K562 (cell line): ENCODE data around the gene PNRC1. TPM values are rescaled to one million over a fixed set of nuclear protein-coding genes. Genes with fewer than 3 reads are reported as not detected.

Experiments
- CBFA2T2 ChIP-seq: fragments of 450-650 bp; conservative IDR thresholded peaks from 2 replicates; pipeline ENCODE4 v1.6.1; 2017; ENCODE audit warnings: mild to moderate bottlenecking
- CREM ChIP-seq: IDR thresholded peaks from 2 replicates; pipeline ENCODE4 v1.6.1; 2014; ENCODE audit warnings: antibody characterized with exemption, low read depth
- EGR1 ChIP-seq: fragments of 450-650 bp; conservative IDR thresholded peaks from 2 replicates; pipeline ENCODE4 v1.6.1; 2017; ENCODE audit warnings: mild to moderate bottlenecking
- EHMT2 ChIP-seq: fragments of 450-650 bp; IDR thresholded peaks from 2 replicates; pipeline ENCODE4 v1.6.1; 2018; ENCODE audit warnings: antibody characterized with exemption
- EP300 ChIP-seq: IDR thresholded peaks from 2 replicates; pipeline ENCODE4 v1.6.1; 2012; ENCODE audit warnings: low read length, improper control_type of control experiment
- ESRRA ChIP-seq: fragments of 450-650 bp; IDR thresholded peaks from 2 replicates; pipeline ENCODE4 v1.6.1; 2014; ENCODE audit warnings: low read depth, mild to moderate bottlenecking, moderate library complexity, borderline replicate concordance
- ETS2 ChIP-seq: IDR thresholded peaks from 2 replicates; pipeline ENCODE4 v1.6.1; 2016; ENCODE audit warnings: borderline replicate concordance, missing genetic modification characterization, mild to moderate bottlenecking, moderate library complexity, missing compliant biosample characterization; ENCODE audit not compliant: poor library complexity, severe bottlenecking
- FOXK2 ChIP-seq, 2 experiments: fragments of 450-650 bp; IDR thresholded peaks in 1 of 2; conservative IDR thresholded peaks in 1 of 2; 2 replicates each; pipeline ENCODE4 v1.6.1; 2016; ENCODE audit warnings: low read depth in 2 of 2, mild to moderate bottlenecking in 1 of 2
- GATAD2B ChIP-seq: fragments of 450-650 bp; IDR thresholded peaks from 2 replicates; pipeline ENCODE4 v1.6.1; 2017; ENCODE audit warnings: mild to moderate bottlenecking, borderline replicate concordance
- HDAC2 ChIP-seq: fragments of 450-650 bp; IDR thresholded peaks from 2 replicates; pipeline ENCODE4 v1.6.1; 2016; ENCODE audit warnings: mild to moderate bottlenecking
- HMG20A ChIP-seq: fragments of 450-650 bp; formaldehyde crosslinking; conservative IDR thresholded peaks from 2 replicates; pipeline ENCODE4 v1.4.0; 2020; ENCODE audit warnings: mild to moderate bottlenecking, mixed read lengths
- ILK ChIP-seq: fragments of 450-650 bp; IDR thresholded peaks from 2 replicates; pipeline ENCODE4 v1.6.1; 2016; ENCODE audit warnings: missing genetic modification characterization, low read depth, mild to moderate bottlenecking, missing compliant biosample characterization, moderate library complexity, borderline replicate concordance
- KDM2B ChIP-seq: fragments of 250-450 bp; sonication (Bioruptor Pico); IDR thresholded peaks from 2 replicates; pipeline ENCODE4 v1.8.0; 2021; ENCODE audit warnings: mild to moderate bottlenecking, moderate library complexity
- NEUROD1 ChIP-seq: fragments of 150-350 bp; IDR thresholded peaks from 2 replicates; pipeline ENCODE4 v1.6.1; 2014; ENCODE audit warnings: borderline replicate concordance, low read length, low read depth; ENCODE audit not compliant: partially characterized antibody
- NFIC ChIP-seq: fragments of 450-650 bp; IDR thresholded peaks from 2 replicates; pipeline ENCODE4 v1.6.1; 2017; ENCODE audit warnings: mild to moderate bottlenecking, inconsistent platforms
- POLR2AphosphoS2 ChIP-seq: IDR thresholded peaks from 2 replicates; pipeline ENCODE4 v1.6.1; 2012; ENCODE audit warnings: low read length, improper control_type of control experiment
- RB1 ChIP-seq: fragments of 450-650 bp; IDR thresholded peaks from 2 replicates; pipeline ENCODE4 v1.6.1; 2017; ENCODE audit warnings: low read depth, mild to moderate bottlenecking
- RBBP5 ChIP-seq: fragments of 200-600 bp; sonication (generic); IDR thresholded peaks from 2 replicates; pipeline ENCODE4 v1.6.1; 2012; ENCODE audit warnings: borderline replicate concordance, mild to moderate bottlenecking, low read length, control low read depth, inconsistent platforms; ENCODE audit not compliant: insufficient read depth, poor library complexity, severe bottlenecking
- RFX1 ChIP-seq: fragments of 450-650 bp; IDR thresholded peaks from 2 replicates; pipeline ENCODE4 v1.6.1; 2016; ENCODE audit warnings: mild to moderate bottlenecking, moderate library complexity
- SIX5 ChIP-seq, 2 experiments: IDR thresholded peaks; 2 replicates each; pipeline ENCODE4 v1.6.1; 2011; ENCODE audit warnings: low read length in 2 of 2, borderline replicate concordance in 1 of 2, low read depth in 1 of 2, mild to moderate bottlenecking in 1 of 2, moderate library complexity in 1 of 2; ENCODE audit not compliant: insufficient read depth in 1 of 2
- STAG1 ChIP-seq: sonication (generic); formaldehyde crosslinking; IDR thresholded peaks from 2 replicates; pipeline ENCODE4 v1.5.0; 2020; ENCODE audit warnings: missing genetic modification reagents, borderline replicate concordance
- STAT6 ChIP-seq: sonication (generic); formaldehyde crosslinking; IDR thresholded peaks from 2 replicates; pipeline ENCODE4 v1.8.1; 2023; ENCODE audit warnings: mild to moderate bottlenecking, missing genetic modification reagents
- TCF7L2 ChIP-seq: fragments of 150-350 bp; IDR thresholded peaks from 2 replicates; pipeline ENCODE4 v1.6.1; 2016; ENCODE audit warnings: low read depth, mild to moderate bottlenecking, low read length, moderate library complexity
- ZBTB34 ChIP-seq: fragments of 250-450 bp; sonication (Bioruptor Pico); IDR thresholded peaks from 2 replicates; pipeline ENCODE4 v1.8.0; 2021; ENCODE audit warnings: mild to moderate bottlenecking, moderate library complexity
- ZEB2 ChIP-seq: fragments of 450-650 bp; IDR thresholded peaks from 2 replicates; pipeline ENCODE4 v1.6.1; 2016
- ZKSCAN8 ChIP-seq: fragments of 200-800 bp; sonication (Bioruptor generic); IDR thresholded peaks from 2 replicates; pipeline ENCODE4 v1.6.1; 2016; ENCODE audit warnings: missing genetic modification characterization, missing compliant biosample characterization
- ZNF75A ChIP-seq: fragments of 450-650 bp; formaldehyde crosslinking; IDR thresholded peaks from 2 replicates; pipeline ENCODE4 v1.4.0; 2020; ENCODE audit warnings: mild to moderate bottlenecking
- ZNF766 ChIP-seq: fragments of 200-800 bp; sonication (Bioruptor generic); conservative IDR thresholded peaks from 2 replicates; pipeline ENCODE4 v1.6.1; 2016; ENCODE audit warnings: missing genetic modification characterization, missing compliant biosample characterization
- polyA plus RNA-seq, 8 experiments: library from polyadenylated mRNA; depleted of rRNA in 4 of 8; stranded (reverse) in 5 of 8; unstranded in 3 of 8; fragments of >200 nt; fragmentation: Nextera tagmentation in 2 of 8; fragmentation: Illumina TruSeq in 1 of 8; extraction: Ambion mirVana in 2 of 8; extraction: Trizol in 1 of 8; gene quantifications; 2 replicates each; pipeline versions ENCODE4 v1.2.1 to v1.2.3, GENCODE V29; 2011 to 2014; ENCODE audit warnings: inconsistent platforms in 1 of 8, missing spikeins in 1 of 8
- total RNA-seq, 7 experiments: library from RNA; depleted of rRNA in 6 of 7; stranded (reverse); fragments of >200 nt in 6 of 7; fragmentation: Illumina TruSeq in 2 of 7; extraction: Trizol in 2 of 7; gene quantifications; 2 replicates each; pipeline versions ENCODE4 v1.2.1 to v1.2.3, GENCODE V29; 2011 to 2021; ENCODE audit warnings: low replicate concordance in 1 of 7

The PNRC1 gene
- total and polyA plus RNA-seq, 9 of the 15 experiments (the other 6 are each of a cell fraction or from before 2014, with no cell fraction given) = 1.2 to 10.8 (median 6.5) TPM

- TF ChIP-seq GATAD2B (0 out of 2 replicates have a peak, but pooled peaks have one; percentile 32), NEUROD1 (peak; percentile 62), STAT6 (CRISPR knock-in tag) (no peak), ZBTB34 (CRISPR knock-in tag) (no peak), RFX1 (no peak), HDAC2 (peak; percentile 74), ESRRA (no peak), RBBP5 (peak; percentile 29), ZEB2 (no peak), SIX5 (IDR thresholded peaks at IDR 0.05; ENCODE audit: borderline replicate concordance in 1 of 2, insufficient read depth in 1 of 2, low read depth in 1 of 2, low read length in 2 of 2) (no peak), CBFA2T2 (peak; percentile 81), NFIC (no peak), ZNF75A (no peak), CREM (peak; percentile 42; the same call in 1 of the 2 replicates), ZKSCAN8 (CRISPR knock-in tag) (0 out of 2 replicates have a peak, but pooled peaks have one; percentile 35), RB1 (no peak), HMG20A (CRISPR knock-in tag) (no peak), POLR2AphosphoS2 (no peak), KDM2B (CRISPR knock-in tag) (no peak), ETS2 (tag) (no peak), EGR1 (no peak), EP300 (peak; percentile 81), TCF7L2 (no peak), FOXK2 (conservative IDR thresholded peaks at IDR 0.05 in 1 of 2, IDR thresholded peaks at IDR 0.05 in 1 of 2; ENCODE audit: low read depth in 2 of 2) (peak; percentile 28 to 39; a peak in 1 of 4 replicates), STAG1 (CRISPR knock-in tag) (no peak), EHMT2 (no peak), ZNF766 (CRISPR knock-in tag) (peak; percentile 36; the same call in 1 of the 2 replicates), ILK (tag) (no peak)
Measured at GRCh38 chr6:89073014-89073620, 7.4 kb upstream of the PNRC1 start (continued).
